ENCODE measurements around the gene GAD2.

The GAD2 gene

DNA sequence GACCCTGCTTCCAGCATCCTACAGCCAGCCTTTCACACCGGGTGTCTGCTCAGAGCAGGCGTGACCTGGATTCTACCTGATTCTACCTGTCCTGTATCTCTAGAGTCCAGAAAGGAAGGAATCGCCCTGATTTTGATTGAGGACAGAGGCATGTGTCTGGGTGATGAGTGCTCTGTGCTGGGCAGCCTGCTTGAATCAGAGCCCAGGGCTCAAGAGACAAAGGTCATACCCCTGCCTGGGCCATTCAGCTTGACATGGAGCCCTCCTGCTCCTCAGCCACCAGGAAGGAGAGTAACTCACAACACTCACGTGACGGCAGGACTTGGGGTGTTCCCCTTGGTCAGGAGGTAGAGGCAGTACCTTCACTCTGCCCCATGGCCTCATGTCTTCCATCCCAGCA, 11.2 kb downstream of the GAD2 start:
- in situ Hi-C loops (cut with HindIII; ENCODE audit: low pct_ligation_motif_present, low sequenced_read_pairs), result no loop called here

DNA sequence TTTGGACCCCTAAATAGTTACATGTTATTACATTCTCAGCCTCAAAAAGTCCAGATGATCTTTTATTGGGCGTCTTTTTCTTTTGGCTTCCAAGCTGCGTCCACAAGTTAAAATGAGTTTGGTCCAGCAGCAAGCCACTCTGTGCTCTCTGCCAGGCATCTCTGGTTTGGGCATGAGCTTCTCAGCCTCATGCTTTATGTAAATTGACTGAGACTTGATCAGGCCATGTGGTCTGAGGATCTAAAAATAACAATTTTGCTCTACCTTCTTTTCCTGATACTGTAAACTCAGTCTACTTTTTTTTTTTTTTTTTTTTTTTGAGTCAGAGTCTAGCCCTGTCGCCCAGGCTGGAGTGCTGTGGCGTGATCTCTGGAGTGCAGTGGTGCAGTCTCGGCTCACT, 15.6 kb downstream of the GAD2 start:
- Histone ChIP-seq H3K4me3 (ENCODE audit: low read depth, low read length) (no peak overlapping the region), H3K27ac (no peak overlapping the region), H3K27me3 (replicated peaks) (no peaks in the 10 kb centered on the region), H3K36me3 (replicated peaks) (no peaks in the 10 kb centered on the region)
- in situ Hi-C loops (cut with HindIII; ENCODE audit: low pct_ligation_motif_present, low sequenced_read_pairs), result no loop called here
- DNase-seq, result no peak
- TF ChIP-seq, protein P1, sequence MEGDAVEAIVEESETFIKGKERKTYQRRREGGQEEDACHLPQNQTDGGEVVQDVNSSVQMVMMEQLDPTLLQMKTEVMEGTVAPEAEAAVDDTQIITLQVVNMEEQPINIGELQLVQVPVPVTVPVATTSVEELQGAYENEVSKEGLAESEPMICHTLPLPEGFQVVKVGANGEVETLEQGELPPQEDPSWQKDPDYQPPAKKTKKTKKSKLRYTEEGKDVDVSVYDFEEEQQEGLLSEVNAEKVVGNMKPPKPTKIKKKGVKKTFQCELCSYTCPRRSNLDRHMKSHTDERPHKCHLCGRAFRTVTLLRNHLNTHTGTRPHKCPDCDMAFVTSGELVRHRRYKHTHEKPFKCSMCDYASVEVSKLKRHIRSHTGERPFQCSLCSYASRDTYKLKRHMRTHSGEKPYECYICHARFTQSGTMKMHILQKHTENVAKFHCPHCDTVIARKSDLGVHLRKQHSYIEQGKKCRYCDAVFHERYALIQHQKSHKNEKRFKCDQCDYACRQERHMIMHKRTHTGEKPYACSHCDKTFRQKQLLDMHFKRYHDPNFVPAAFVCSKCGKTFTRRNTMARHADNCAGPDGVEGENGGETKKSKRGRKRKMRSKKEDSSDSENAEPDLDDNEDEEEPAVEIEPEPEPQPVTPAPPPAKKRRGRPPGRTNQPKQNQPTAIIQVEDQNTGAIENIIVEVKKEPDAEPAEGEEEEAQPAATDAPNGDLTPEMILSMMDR (IDR thresholded peaks at IDR 0.05; ENCODE audit: low read depth, low read length, missing control alignments), result no peak

More for the DNA sequence above, 11.2 kb downstream of the GAD2 start:
- H3K27ac ChIP-seq, result no peak overlapping the region
- TF ChIP-seq, protein P1 (IDR thresholded peaks at IDR 0.05; ENCODE audit: low read depth, low read length, missing control alignments), result no peak
- H3K4me3 ChIP-seq (ENCODE audit: low read depth, low read length), result no peak overlapping the region
- H3K36me3 ChIP-seq (replicated peaks), result no peaks in the 10 kb centered on the region
- no peaks in the 10 kb centered on the region for H3K27me3 ChIP-seq (replicated peaks)
- no peak for DNase-seq

DNA sequence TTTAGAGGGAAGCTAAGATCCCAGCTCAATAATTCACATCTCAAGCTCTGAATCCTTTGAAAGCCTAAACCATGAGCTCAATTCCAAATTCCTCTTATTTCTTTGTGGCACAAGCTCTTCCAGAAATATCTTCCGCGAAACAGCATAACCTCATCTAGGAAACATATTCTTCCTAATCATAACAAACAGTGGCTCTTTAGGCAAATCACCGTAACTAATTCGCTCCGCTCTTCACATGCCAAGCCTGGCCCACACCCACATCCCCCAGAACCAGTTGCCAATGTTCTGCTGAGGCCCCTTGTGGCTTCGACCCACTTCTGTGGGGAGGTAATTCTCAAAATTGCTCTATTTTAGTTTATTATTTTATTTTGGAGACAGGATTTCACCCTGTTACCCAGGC, 19.2 kb downstream of the GAD2 start:
- in situ Hi-C loops (cut with HindIII; ENCODE audit: low pct_ligation_motif_present, low sequenced_read_pairs), result no loop called here
- no peaks in the 10 kb centered on the region for H3K27me3 ChIP-seq (replicated peaks)
- TF ChIP-seq, protein P1 (IDR thresholded peaks at IDR 0.05; ENCODE audit: low read depth, low read length, missing control alignments), result no peak
- H3K36me3 ChIP-seq (replicated peaks), result no peaks in the 10 kb centered on the region
- DNase-seq, result no peak
- no peak overlapping the region for H3K27ac ChIP-seq
- no peak overlapping the region for H3K4me3 ChIP-seq (ENCODE audit: low read depth, low read length)

DNA sequence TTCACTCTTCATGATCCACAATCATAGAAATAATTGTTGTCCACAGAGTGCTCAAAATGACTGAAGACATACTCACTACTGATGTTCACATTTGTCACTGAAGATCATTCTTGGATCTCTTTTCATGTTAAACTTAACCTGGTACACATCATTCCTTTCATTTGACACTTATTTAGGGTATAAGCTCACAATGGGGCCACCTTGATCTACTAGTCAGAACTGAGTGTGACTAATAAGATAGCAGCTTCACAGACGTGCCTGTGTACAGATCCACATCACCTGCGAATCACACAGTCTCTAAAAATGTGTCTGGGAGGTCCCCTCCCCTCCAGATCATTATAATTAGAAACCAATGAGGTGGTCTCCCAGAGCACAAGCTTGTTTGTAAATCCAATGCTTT, 21.8 kb downstream of the GAD2 start:
- no peak overlapping the region for H3K4me3 ChIP-seq (ENCODE audit: low read depth, low read length)
- no peaks in the 10 kb centered on the region for H3K27me3 ChIP-seq (replicated peaks)
- TF ChIP-seq, protein P1 (IDR thresholded peaks at IDR 0.05; ENCODE audit: low read depth, low read length, missing control alignments), result no peak
- no peaks in the 10 kb centered on the region for H3K36me3 ChIP-seq (replicated peaks)
- DNase-seq, result no peak
- in situ Hi-C loops (cut with HindIII; ENCODE audit: low pct_ligation_motif_present, low sequenced_read_pairs), result no loop called here
- no peak overlapping the region for H3K27ac ChIP-seq

DNA sequence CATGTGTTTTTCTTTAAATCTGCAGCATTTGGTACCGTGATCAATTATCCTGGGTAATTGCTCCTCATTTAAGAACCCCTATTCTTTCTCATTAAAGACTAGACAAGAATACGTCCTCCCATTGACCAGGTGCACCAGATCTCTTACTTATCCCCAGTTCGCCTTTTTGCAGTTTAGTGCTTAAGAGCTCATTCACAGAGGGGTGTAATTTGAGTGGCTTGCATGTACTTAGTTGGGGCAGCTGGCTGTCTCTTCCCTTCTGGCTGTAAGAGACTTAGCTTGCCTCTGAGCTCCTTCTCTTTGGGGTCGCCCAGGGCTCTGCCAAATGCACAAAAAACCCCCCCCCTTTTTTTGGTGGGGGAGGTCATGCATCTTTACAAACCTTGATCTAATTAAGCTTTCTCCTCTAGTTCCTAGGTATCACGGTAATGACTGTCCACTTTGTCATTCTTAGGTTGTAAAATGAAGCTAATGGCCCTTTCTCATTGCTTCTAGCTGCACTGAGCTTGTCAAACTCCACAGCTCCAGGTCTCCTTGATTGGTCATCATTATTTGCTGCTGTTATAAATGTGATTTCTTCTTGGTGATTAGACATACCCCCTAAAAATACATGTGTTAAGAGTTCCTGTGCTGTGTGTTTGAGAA, 26.3 kb downstream of the GAD2 start:
- TF ChIP-seq, protein P1 (IDR thresholded peaks at IDR 0.05; ENCODE audit: low read depth, low read length, missing control alignments), result no peak
- no peaks in the 10 kb centered on the region for H3K36me3 ChIP-seq (replicated peaks)
- no peaks in the 10 kb centered on the region for H3K27me3 ChIP-seq (replicated peaks)
- no peak overlapping the region for H3K27ac ChIP-seq
- no peak for DNase-seq
- no peak overlapping the region for H3K4me3 ChIP-seq (ENCODE audit: low read depth, low read length)
- in situ Hi-C loops (cut with HindIII; ENCODE audit: low pct_ligation_motif_present, low sequenced_read_pairs), result no loop called here

DNA sequence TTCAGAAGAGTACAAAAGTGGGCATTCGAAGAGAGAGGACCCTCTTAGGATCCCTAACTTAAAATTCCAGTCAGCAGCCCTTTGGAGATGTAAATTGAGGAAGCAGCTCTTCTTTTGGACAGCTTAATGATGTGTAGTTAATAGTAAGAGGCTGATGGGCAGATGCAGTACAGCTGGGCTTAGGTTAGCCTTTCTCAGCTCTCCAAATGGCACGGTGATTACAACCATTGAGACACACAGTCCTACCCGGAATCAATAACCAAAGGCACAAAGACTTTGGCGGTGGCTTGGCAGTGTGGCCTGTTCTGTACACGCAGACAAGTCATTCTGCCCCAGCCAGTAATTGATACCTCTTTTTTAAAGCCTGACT, 26.8 kb downstream of the GAD2 start:
- in situ Hi-C loops (cut with HindIII; ENCODE audit: low pct_ligation_motif_present, low sequenced_read_pairs), result no loop called here
- no peak overlapping the region for H3K27ac ChIP-seq

More for the DNA sequence above, 26.8 kb downstream of the GAD2 start:
- H3K36me3 ChIP-seq (replicated peaks), result no peaks in the 10 kb centered on the region
- TF ChIP-seq, protein P1 (IDR thresholded peaks at IDR 0.05; ENCODE audit: low read depth, low read length, missing control alignments), result no peak
- no peak overlapping the region for H3K4me3 ChIP-seq (ENCODE audit: low read depth, low read length)
- H3K27me3 ChIP-seq (replicated peaks), result no peaks in the 10 kb centered on the region
- DNase-seq, result no peak

Measured in brain microvascular endothelial cell (primary cell).